Stimulated activated CD8-positive, alpha-beta memory T cell treated with anti-CD3 and anti-CD28 coated beads, Interleukin-7, amount 100 ng/mL, for 48 hours (primary cell): ENCODE results near the gene NR3C2.

Experiments
- DNase-seq, 2 donors: peaks; one replicate each; pipeline ENCODE4 v3.0.0-alpha.2; 2020; ENCODE audit warnings: low read depth in 1 of 2; ENCODE audit errors: extremely low read depth in 1 of 2

NR3C2 gene

DNA sequence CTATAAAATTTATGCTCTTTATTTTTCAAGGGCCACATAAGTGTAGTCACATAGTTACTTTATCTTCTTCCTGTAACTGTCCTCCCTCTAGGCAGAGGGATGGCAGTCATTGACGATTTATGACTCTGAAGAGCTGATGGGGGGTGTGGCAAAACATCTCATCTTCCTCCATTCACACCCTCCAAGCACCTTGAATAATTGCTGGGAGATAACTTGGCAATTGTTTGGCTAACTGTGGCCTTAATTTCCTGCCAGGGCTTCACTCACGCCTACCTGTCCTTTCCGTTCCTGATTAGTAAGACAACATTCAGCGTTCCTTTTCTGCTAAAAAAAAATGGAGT lies 381.1 kb downstream of the NR3C2 start:
- no peak for DNase-seq

DNA sequence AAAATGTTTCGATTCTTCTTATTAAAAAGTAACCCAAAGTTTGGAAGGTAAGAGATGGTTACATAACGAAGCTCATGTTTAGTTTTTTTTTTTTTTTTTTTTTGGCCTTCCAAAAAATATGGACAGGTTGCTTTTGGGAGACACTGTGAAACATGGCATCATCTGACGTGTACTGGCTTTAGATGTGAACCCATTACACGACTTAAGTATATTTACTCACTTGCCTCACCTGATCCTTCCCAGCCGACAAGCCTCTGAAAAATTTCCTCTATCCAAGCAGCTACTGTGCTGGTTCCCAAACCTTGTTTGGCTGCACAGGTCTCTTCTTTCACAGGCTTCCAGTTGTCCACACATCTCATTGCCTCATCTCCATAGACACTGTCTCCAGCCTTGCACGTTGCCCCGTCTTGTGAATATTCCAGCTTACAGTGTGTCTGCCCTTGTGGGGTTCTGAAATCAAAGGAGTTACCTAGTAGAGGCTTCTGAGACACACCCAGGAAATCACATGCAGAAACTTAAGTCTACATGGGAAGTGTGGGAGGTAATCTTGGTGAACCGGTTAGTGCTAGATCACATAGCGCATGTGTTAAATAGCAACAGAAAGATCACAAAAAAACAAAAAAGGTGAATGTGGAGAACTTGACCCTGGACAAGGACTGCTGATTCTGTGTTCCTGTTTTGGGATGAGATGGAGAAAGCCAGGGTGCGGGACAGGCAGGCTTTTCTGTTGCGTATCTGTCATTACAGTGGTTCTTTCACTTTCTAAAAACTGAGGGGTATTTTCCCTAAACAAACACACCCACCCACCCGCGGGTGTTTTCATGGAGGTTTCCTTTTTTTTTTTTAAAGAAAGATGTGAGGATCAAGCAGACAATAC lies 381.7 kb downstream of the NR3C2 start:
- DNase-seq: no peak

DNA sequence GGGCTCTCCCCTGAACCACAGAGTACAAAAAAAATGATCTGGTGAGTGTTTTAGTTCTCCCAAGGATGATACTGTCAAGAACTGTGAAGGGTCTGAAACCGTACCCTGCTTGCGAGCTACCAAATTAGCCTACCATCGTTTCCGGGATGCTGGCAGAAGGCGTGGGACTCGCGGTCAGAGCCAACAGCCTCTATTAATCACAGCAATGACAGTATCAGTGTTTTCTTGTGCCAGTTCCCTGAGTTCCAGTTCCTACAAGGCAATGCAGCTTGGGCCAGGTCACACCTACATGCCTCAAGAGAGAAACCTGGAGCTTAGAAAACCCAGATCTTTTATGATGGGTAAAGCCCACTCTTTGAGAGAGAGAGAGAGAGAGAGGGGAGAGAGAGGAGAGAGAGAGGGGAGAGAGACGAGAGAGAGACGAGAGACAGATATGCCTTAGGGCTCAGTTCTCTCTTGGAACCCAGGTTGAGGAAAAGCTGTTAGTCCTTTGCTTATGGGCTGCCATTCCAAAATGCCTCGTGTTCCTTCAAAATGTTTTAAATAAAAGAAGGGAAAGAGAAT lies 382.5 kb downstream of the NR3C2 start:
- no peak for DNase-seq

DNA sequence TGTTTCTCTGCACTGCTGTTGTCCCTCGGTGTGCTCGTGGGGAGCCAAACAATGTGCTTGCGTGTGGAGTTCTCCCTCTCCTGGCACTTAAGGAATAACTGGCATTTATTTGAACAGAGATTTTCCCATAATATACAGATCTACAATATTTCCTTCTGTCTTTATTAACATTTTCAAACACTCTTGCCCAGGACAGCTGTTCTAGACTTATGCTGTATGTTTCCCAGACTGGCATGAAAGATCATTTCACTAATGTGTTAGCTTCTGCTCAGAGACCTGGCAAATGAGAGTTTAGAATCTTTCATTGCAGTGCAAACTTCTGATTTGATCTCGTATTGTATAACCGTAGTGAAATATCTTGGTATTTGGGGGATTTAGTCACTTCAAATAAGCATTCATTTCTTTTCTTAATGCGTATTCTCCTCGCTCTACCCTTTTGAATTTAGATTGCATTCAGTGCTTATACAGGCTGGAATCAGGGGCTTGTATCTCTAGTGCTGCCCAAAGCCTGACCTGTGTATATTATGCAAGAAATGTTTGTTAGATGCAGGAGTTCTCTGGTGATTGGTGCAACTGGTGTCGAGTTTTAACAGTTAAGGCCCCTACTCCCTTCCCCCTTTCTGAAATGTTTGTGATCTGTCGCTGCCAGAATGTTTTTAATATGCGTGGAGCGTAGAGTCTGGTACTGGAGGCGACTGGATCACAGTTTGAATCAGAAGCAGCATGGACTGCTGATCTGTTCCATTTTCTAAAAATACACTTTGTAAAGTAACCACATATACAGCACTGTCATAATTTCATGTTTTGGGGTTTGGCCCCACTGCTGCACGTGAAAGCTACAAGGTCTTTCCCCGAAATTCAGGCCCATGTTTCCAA lies 384.0 kb downstream of the NR3C2 start:
- DNase-seq: no peak

DNA sequence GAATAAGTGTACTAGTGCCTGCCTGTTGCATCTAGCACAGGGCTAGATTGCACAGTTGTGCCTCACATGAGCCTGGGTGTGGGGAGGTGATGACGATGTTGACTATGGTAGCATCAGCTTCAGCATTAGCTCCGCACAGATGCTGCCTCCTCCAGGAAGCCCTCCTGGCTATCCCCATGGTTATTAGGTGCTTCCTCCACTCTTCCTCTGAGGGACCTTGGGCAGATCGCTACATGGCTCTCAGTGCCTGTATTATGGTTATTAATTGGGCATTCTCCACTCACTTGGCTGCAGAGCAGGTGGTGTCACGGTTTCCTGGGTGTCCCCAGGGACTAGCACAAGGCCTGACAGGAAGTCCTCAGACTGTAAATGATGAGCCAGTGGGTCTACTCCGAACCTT lies 384.7 kb downstream of the NR3C2 start:
- DNase-seq: no peak

DNA sequence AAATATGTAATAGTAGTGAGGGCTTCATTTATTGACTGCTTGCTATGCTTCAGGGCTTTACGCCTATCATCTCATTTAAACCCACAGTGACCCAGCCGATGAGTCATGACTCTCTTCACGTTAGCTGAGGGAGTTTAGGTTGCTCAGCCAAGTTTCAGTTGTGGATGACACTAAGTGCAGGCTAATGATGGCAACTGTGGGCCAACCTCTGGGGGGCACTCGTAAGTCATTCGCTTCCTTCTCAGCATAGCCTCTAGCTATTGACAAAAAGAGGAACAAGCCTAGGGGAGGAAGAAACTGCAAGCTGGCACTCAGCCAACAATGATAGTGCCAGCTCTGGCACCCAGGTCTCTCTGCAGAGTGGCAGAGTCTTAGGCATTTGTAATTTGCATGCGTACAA lies 385.3 kb downstream of the NR3C2 start:
- DNase-seq: peak; percentile 38 to 78

DNA sequence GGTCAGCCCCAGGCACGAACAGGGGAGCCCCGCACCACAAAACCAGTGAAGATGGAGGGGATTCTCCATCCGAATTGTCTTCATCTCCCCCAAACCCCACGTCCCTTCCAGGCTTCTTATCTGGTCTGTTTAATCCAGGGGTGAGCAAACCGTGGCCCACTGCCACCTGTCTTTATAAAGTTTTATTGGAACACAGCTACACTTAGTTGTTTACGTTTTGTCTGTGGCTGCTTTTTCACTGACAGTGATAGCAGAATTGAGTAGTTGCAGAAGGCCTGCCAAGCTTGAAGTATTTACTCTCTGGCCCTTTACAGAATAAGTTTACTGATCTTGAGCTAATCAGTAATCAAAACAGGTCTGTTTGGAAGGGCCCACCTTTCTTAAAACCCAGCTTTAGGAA lies 386.4 kb downstream of the NR3C2 start:
- no peak for DNase-seq

DNA sequence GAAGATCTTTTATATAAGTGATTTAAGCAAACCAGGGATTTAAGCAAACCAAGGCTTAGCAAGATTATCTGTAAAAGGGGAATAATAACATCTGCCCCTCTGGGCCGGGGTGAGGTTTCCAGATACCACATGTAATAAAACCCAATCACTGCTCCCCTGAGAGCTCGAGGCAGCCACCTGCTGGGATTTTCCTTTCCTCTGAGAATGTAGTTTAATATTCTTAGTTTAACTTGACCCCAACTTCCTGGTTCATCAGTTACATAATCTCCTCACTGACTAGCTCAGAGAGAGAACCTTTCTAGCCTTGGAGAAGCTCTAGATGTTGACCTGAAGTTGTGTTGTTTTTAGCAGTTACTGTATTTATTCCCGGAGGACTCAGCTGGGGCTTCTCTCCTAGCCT lies 387.9 kb downstream of the NR3C2 start:
- no peak for DNase-seq

DNA sequence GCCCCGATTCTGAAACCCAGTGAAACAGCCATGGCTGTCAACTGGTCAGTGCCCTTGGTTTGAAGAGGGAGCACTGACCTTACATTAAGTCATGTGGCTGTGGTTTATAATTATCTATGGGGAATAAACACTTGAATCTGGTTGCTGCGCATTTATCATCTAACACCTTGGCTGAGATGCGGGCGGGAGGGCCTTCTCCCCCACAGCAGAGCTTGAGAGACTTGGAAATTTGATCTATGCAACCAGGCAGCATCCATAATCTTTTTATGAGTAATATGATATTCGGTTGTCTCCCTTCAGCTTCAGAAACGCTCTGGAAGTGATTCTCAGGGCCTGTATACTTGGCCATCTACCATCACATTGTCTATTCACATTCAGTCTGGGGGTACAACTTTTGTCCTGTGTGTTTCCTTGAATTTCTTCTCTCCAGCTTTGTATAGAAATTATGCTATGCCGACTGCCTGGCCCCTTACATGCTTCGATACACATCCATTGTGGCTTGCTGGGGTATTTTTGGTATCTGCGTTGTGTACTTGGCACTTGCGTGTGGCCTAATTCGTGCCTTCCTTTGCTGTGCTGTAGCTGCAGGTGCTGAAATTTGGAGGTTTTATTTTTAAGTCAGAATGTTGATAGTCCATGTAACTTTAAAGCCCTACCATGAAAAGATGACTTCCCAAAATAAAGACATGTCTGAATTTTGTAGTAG lies 388.8 kb downstream of the NR3C2 start:
- no peak for DNase-seq

DNA sequence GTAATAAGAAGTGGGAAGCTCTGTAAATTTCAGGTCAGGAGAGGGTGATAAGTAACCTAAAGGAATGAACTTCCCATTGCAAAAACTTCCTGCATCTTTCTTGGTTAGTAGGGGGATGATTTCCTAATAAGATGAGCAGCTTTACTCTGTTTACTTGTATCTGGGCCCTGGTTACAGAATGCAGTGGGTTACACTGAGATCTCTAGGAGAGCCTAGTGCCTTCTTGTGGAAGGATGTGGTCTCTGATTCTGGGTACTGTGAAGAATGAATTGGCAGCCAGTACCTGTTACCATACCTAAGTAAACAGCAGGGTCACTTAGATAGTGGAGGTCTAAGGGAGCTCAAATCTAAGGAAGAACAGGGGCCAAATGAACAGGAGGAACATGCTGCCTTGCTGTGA lies 389.8 kb downstream of the NR3C2 start:
- no peak for DNase-seq

DNA sequence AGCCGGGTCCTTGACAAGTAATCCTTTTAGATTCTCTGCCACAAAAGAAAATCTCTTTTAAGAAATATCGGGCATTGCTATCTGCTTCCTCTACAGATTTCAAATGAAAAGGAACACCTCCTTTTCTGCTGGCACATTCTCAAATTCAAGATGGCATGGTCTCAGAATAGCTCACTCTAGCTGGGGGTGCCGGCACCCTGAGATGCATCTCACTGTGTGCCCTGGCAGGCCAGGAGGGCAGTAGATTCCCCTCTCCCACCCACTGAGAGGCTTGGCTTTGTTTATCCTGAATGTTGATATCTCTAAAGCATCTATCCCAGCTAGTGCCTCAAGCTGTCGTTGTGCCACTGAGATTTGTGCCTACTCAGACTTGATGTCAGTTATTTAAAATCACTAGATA lies 390.8 kb downstream of the NR3C2 start:
- DNase-seq: no peak

DNA sequence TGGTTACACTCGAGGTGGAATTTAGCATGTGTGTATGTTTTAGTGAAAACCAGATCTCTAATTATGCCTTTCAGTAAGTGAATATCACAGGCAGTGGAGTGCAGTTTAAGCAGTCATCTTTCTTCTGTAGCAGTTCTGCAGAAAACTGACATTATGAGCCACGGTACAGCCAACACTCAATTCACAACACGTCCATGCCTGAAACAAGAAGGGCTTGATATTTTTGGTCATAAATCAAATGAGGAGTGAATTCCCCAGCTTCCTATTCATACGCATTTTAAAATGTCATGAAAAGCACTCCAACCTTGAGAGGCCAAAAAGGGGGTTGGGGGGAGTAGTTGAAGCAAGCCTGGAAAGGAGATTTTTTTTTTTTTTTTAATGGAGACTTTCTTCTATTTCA lies 393.6 kb downstream of the NR3C2 start:
- no peak for DNase-seq

DNA sequence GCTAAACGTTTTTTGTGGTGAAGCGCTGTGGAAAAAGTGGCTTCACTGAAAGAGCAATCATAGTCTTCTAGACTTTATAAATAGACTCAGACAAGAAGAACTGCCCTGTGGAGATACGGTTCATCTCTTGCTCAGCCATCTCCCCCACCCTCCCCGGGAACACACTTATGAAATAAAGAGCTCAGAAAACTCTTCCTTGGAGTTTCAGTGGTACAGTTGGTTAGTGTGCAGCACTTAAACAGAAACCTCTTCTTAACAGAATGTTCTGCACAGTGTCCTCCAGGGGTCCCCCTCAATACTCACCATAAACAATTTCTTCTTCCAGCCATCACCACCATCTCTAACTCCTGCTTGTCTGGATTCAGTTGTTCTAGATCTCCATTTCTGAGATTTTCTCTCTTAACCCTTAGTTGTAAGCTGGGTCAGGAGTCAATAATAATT lies 397.3 kb downstream of the NR3C2 start:
- DNase-seq: no peak

DNA sequence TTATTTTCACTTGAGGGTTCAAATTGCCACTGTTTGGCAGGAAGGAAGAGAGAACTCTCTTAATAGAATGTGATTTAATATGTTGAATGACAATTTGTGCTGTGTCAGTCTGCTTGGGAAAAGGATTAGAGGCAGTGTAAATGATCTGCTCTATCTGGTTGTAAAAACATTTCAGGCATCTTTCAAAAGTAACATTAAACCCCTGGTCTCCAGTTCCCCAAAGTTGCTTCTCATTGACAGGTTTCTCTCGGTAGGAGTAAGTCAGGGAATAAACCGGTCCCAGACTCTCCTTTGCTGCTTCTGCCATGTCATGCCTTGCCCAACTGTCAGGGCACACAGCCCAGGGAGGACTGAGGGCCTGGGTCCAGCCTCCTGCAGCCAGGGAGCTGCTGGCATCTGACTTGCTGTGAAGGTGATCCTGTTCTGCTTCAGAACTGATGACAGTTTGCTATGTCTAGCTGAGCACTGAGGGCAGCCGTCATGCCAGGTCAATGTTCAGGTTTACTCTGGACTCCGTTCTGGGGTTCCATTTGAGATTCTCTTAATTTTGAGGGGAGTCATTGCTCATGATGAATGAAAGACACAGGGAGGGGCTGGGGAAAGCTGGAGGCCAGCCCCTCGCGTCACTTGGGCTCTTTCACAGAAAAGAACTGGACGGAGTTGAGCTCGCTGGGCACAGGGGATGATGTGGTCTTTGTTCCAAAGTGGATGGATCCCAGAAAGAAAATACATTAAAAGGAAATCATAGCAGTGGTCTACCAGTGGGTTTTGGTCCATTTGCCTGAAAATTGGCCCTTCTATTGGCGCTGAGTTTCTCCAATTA lies 397.9 kb downstream of the NR3C2 start:
- no peak for DNase-seq

DNA sequence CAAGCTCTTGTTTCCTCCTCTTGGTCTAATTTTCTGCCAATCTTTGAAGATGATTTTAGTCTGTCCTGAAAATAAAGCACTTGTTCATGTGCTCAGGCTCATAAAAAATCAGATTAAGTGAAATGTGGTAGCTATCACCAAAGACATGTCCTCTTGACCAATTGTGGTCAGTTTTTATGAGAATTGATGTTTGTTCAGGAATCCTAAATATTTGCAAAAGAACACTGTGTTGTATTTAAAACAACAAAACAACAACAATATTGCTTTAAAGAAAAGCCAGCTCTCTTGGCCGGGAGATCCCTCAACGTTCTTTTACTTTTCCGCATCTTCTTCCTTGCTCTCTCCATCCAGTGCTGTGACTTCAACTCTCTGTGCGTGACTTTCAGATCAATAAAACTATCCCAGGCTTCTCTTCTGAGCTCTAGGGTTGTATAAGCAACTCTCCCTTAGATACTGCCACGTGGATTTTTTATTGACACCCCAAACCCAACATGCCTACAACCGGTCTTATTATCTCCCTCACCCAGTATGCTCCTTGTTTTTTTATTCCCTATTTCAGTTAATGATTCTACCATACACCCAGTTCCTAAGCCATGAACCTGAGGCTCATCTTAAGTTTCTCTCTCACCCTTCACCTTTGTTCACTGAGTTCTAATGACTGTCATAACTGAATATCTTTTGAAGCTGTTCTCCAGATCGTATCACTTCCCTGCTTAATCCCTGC lies 400.4 kb downstream of the NR3C2 start:
- no peak for DNase-seq

DNA sequence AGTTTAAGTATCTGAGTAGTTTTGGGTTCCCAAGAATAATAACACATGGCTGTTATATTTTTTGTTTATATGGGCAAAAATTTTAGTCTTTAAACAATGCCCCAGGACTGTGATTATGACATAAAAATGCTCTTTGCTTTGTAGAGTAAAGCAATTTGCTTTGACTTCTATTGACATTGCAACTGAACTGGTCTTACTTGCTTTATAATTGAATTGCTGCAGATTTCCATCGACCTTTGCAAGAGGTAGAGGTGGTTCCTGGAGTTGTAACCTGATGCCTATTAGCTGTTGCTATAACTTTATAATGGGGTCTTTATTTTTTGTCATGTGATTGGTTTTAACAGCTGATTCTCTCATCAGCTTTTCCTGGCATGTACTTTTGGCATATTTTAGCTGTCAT lies 407.4 kb downstream of the NR3C2 start:
- no peak for DNase-seq

DNA sequence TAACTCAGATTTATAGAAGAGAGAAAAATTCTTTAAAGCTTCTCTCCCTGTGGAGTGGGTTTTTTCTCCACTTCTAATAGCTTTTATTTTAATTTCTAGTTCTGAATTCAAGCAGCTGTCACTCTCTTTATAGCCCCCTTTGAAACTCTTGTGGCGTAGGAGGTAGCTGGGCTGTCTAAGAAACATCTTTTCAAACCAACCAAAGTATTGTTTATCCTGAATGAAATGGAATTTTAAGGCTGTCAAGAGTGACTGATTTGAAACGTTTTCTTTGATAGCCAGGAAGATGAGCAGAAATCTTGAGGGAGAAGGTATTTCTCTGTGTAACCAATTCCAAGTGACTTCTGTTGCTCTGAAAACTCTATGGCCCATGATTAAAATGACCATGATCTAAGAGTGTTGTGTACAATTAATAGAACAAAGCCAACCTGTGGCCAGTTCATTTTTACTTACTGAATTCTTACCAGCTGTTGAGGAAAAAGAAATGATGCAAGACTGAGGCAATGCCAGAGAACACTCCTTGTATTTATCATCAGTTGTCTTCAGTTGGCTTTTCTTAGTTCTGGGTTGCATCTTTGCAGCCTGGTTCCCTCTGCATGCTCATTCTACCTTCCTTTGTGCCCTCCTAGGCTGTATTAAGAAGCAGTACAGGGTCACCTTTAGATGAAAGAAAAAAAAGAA lies 411.9 kb downstream of the NR3C2 start:
- DNase-seq: no peak

DNA sequence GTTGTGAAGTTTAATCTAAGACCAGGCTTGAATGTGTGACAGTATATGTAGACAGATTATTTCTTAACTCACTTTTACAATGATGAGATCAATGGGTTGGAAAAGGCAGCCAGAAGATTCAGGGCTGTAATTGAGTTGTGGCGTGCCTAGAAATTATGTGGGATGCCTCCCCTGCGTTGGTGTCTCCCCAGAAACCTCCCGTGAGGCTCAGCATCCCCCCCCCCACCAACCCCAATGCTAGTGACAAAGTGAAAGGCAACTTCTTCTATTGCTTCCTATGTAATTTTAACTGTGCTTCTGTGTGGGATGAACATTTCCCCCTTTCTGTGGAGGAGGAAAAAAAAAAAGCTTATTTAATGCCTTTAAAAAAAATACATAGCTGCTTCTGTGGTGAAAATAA lies 412.4 kb downstream of the NR3C2 start:
- DNase-seq: no peak
